Hematopoietic multipotent progenitor cell treated with erythropoietin and hydrocortisone succinate and interleukin-3 and kit ligand, for 4 days (in vitro differentiated cells): Measurements from ENCODE around the gene SOX3.

Experiments
- DNase-seq: peaks from one replicate; pipeline ENCODE4 v3.0.0-alpha.2; 2015

The SOX3 gene

DNA sequence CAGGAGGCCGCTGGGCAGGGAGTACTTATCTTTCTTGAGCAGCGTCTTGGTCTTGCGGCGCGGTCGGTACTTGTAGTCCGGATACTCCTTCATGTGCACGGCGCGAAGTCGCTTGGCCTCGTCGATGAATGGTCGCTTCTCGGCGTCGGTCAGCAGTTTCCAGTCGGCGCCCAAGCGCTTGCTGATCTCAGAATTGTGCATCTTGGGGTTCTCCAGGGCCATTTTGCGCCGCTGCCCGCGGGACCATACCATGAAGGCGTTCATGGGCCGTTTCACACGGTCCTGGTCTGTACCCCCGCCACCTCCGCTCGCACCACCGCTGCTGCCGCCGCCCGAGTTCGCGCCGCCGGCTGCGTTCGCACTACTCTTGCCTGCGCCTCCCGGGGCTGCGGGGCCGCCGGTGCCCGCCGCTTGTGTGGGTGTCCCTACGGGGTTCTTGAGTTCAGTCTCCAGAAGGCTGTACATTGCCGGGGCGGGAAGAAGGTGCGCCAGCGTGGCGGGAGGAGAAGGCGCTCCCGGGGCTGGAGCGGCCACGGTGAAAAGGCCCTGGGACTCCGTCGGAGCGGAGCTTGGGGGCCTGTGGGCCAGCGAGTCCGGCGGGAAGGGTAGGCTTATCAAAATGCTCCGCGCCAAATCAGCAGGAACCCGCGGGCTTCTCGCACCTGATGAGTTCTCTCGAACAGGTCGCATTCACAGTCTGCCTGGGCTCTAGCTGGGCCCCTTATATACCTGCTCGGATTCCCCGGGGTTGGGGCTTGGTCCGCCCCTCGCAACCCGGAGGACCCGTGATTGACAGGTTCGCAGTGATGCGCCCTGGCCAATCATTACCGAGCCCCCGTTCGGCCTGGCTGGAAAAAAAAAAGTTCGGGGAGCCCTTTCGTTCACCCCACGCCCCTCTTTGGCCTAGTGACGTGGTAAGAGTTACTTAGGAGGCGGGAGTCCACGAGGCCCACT, at the start of gene SOX3:
Gene SOX3 (minus strand): TSS at position 699 of the 954 bp plus-strand sequence. CDS start 9 bp downstream, at position 690.
- DNase-seq: peak; percentile 58

DNA sequence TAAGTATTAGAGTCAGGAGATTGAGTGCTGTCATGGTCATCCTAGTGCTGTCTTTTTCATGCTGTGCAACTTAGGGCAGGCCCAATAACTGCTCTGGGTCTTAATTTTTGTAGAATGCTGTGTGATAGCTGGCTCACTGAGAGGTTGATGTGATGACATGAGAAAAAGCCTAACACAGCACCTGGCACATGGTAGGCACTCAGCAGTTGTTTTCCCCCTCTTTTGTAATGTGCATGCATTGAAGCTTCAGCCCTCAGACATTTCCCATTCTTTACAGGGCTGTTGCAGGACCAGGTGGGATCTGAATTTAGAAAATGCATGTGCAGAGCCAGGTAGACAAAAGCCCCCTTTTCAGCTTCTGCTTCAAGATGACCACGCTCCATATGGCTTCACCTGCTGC, 44.1 kb upstream of the SOX3 start:
- no peak for DNase-seq

DNA sequence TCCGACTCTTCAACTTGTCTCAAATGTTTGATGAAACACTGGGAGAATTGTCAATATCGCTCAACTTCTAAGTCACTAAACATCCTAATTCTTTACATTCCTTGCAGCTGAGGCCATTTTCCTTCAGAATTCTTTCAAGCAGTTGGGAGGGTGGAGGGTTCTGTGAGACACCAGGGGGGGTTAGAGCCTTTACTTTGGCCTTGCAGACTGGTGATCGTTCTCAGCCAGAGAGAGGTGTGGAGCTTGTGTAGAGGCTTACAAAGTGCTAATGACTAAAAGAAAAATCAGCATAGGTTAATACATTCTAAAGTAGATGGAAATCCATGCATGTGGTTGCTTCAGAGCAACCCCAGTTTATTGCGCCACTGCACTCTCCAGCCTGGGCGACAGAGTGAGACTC, 21.3 kb upstream of the SOX3 start:
- no peak for DNase-seq

DNA sequence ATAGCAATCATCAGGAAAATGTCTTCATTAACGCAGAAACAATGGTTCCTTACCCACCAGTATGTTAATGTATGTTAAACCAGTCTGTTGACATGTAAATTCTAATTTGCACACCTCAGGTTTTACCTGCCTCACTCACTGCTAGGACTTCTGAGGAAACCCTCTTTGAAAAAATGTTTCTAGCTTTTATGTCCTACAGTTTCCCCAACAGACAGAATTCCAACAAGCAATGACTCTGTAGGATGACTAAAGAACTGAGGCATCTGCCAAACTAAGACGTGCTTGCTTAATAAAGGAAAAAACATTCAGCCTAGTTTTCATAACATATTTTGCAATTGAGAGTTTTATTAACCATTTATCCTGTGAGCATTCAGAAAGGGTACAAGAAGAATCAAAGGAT, 20.6 kb upstream of the SOX3 start:
- DNase-seq: no peak

DNA sequence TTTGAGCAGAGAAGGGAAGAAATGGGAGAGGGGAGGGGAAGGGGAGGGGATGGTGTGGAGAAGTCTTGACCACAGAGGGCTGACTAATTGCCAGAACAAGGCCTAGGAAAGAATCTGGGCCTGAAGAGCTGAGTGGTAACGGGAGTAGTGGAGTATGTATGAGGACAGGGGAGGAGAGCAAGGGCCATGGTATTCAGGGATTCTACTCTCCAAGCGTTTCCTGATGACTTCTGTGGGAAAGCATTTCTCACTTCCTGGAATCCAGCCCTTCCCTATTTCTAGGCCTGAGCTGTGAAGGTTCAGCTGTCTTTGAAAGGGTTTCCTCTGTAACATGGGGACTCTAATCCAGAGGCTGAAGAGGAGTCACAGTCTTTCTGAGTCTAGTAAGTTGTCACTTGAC, 19.7 kb upstream of the SOX3 start:
- DNase-seq: no peak

DNA sequence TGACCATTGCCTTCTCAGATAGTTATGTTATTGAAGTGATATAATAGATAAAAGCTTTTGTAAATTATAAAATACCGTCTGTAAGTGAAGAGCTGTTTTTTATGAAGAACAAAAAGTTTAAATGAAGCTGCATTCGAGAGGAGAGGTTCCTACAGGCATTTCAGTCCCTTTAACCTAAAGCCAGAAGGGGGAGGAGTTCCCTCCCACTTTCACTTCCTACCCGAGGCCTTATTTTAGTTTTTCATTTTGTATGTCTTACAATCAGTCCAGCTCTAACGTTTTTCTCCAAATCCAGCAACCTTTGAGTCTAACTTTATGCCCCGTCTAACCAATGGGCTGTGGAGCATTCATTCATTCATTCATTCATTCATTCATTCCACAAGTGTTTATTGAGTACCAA, 16.5 kb upstream of the SOX3 start:
- no peak for DNase-seq

DNA sequence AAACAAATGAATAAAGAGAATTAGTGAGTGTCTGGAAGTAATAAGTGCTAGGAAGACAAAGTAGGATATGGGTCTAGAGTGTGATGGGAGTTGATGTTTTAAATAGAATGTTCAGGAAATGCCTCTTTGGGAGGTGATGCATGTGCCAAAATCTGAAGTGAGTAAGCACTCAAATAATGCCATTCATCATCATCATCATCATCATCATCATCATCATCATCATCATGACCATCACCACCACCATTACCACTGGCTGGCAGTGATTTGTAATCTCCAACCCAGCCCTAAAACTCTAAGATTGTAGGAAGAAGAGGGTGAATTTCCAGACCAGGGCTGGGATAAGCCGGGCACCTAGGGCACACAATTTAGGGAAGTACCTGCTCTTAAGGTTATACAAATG, 9.7 kb upstream of the SOX3 start:
- no peak for DNase-seq

DNA sequence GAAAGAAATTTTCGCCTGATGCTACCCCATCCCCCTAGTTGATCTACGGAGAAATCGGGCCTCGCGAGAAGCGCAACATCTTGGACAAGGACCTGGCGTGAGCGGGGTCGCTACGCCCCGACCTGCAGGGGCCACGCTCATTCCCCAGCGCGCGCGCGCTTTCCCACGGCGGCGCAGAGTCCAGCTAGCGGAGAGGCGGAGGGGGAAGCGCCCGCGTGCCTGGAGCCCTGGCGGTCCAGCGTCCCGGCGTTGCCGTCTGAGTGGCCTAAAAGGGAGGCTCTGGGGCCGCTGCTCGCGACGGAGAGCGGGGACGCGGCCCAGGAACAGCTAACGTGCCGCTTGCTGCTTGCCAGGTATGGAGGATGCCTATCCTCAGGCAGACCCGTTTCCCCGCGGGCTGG, 6.0 kb upstream of the SOX3 start:
- no peak for DNase-seq

DNA sequence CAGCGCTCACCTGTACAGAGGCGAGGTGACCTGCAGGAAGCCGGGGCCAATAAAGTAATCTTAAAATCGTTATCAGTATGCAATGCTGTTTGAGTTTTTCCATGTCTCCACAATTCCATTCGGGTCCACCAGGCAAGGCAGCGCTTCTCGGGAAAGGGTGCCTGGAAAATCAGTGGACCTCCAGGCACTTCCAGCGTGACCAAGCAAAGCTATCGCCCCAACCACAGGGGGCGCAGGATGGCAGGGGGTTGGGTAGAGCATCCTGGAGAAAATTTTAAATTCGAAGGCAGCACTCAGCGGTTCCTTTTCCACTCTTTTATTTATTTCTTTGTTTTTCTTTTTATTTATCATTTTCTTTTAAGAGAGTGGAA, 5.4 kb upstream of the SOX3 start:
- DNase-seq: no peak

DNA sequence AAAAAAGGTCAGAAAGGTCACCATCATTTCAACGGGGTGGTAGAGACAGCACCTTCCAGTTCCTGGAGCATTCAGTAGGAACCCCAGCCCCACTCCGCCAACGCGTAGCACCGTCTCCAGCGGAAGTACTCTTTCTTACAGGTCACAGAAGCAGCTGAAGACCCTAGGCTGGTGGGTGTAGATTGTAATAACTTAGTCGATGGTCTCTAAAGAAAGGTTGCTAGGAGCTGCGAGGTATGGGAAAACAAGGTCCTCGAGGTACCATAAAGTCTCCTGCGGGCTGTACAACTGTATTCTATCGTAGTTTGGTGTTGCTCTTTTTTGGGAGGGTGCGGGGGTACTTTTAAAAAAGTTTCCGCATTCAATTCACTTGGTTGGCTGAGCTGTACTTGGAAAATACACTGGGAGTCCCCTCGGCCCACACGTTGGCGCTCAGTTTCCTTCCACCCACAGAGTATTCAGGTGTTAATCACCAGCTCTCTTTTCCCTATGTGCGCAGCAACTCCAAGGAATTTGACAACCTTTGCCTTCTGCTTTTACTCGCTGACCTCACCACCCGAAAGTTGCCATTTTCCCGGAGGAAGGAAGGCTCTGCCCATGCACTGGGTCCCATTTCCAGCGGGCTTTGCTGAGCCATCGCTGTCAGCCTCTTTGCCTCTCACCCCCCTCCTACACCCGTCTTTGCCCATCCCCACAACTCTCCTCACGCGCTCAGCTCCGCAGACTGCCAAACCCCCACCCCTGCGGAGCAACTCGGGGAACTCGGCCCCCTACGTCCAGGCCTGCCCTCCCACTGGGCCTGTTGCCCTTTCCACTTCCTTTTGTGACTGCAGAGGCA, 4.8 kb upstream of the SOX3 start:
- no peak for DNase-seq

DNA sequence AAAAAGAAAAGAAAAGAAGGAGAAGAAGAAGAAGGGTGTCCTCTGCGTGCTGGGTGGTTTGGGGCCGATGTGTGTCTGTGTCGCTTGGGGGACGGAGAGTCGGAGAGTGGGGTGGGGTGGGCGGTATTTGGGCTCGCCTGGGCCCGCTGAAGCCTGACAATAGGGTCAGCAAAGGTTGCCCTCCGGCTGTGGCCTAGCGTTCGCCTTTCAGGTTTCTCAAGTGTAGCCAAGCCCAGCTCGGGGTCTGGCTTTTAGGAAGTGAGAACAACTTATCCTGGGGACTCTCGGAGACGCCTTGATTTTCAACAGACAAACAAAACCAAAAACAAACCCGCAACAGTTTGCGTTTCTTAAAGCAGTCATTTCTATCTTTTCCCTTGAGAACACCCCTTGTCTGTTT, 4.1 kb upstream of the SOX3 start:
- no peak for DNase-seq

DNA sequence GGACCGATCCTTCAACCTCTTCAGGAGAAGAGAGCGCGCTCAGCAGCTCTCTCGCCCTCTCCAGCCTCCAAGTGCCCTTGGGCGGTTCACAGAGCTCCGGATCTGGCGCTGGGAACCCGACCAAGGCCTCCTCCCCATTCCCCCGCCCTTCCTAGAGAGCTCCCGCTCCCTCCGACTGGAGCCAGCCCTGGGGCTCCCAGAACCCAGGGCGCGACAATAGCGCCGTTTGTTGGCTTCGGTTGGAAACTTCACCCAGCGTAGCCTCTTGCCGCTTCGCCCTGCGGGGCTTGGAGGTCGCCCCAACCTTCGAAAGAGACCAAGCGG, 3.1 kb upstream of the SOX3 start:
- DNase-seq: no peak

DNA sequence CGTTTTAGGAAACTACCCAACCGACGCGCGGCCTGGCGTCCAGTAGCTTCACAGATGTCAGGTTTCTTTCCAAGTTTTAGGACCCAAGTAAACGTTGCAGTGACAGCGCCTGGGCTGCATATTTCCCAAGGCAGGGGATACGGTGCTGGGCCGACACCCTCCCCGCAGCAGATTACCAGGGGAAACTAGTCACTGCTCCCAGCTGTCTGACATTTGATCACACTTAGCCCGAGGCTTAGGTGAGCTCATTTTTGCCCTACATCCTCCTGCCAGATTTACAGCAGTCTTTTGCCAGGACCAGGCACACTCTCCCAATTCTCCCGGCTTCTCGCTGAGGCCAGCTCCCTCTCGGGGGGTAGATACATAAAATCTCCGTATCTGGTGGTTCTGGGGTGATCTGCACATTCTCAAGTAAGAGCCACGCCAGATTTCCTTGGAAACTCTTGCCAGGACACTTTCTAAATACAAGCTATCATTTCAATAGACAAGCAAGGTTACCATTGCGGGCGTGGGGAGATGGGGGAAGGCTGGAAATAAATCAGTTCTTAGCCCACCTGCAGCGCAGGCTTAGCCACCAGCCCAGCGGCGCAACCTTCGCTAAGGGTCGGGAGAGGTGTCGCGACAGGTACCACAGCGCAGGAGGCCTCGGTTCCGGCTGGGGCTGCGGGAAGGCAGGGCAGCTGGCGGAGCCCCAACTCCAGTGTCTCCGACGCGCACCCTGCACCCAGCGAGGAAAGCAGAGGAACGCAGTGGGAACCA, 2.5 kb upstream of the SOX3 start:
- DNase-seq: no peak

DNA sequence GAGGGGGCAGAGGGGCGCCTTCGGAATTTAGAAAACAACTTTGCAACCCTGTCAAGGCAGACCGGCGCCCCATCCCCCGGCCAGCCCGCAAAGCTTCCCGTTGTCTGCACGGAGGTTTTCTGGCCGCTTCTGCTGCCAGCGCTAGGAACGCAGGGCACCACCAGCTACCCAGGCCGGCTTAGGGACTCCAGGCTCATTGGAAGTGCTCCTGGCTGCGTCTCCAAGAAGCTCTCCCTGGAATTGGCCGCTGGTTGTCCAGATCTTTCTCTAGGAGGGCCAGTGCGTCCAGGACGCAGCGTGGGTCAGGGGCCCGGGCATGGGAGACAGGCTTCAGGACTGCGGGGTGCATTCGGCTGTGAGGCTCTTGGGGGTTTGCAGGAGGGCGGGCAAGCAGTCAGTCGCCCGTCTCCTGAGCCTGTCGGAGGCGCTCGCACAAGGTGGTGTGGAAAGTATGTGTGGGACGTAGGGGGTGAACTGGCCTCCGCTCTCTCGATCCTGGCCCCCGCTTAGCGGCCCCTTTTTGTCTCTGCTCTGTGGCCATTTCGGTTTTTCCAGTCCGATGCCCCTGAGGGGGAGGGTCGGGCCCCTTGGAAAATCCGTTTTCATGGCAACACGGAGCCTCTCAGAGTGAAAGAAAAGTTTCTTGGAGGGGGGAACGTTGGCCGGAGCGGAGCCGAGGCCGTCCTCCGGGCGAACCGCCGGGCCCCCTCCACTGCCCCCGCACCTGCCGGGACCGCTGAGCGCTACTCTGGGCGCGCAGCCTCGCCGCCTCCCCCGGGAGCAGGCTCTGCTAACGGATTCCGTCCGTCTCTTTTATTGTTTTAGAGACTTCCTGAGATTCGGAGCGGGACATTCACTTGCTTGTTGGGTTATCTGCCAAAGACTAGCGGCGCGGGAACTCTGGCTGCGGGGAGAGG, 810 bp upstream of the SOX3 start:
- DNase-seq: no peak

DNA sequence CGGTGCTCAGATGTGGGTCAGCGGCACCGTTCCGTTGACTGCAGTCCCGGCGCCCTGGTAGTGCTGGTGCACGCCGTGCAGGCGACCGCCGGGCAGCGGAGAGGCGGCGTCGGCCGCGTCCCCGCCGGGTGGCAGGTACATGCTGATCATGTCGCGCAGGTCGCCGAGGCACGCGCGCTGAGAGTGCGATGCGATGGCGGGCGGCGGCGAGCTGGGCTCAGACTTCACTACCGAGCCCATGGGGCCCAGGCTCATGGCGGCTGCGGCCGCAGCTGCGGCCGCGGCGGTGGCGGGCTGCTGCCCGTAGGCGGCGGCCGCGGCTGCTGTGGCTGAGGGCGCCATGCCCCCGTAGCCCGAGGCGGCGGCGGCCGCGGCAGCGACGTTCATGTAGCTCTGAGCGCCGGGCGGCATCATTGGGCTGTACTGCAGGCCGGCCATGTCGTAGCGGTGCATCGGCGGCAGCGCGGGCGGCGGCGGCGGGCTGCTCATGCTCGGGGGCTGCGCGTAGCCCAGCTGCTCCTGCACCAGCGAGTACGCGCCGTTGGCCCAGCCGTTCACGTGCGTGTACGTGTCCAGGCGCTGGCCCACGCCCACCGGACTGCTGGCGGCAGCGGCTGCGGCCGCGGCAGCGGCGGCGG, 1.0 kb downstream of the SOX3 start:
- peak; percentile 50 for DNase-seq

DNA sequence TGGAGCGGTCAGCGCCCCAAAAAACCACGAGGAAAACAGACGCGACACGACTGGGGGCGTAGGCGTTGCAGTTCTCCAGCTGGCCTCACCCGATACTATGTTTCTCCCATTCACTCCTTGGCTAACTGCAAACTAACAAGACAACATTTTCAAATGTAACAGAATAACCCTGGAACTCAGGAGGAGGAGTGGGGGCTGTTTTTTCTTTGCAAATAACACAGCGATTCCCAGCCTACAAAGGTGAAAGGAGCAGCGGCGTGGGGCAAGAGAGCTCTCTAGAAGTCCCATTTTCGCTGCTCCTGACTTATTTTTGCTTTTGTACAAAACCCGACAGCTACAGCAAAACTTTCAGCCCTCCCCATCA, 1.6 kb downstream of the SOX3 start:
- no peak for DNase-seq

DNA sequence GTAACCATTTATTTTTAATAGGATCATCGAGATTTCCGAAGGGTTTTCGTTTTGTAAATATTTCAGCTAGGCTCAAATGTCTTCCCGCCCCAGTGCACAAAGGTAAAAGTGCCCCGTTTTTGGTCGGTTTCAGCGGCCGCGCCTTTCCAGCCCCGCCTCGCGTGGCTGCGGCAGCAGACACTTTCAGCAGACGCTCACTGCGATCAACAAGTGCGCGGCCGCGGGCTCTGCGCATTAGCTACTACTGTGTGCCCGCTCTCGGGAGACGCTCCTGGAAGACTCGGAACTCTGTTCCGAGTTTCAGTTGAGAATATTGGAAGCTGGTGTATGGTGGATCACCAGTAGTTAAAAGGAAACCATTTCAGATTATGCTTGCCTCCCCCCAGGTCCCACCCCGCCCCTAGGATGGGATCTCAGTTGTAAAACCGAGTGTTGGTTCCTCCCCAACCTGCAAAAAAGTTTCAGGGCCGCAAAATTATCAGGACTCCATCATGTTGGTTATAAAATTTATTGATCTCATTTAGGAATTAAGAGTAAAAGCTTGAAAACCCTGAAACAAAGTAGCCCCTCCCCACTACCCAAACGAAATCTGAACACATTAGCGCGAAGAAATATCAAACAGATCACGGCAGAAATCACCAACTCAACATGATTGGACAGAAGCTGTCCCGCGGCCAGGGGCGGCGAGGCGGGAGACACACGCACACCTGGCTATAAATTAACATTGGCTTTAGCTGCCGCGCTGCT, 2.2 kb downstream of the SOX3 start:
- no peak for DNase-seq

DNA sequence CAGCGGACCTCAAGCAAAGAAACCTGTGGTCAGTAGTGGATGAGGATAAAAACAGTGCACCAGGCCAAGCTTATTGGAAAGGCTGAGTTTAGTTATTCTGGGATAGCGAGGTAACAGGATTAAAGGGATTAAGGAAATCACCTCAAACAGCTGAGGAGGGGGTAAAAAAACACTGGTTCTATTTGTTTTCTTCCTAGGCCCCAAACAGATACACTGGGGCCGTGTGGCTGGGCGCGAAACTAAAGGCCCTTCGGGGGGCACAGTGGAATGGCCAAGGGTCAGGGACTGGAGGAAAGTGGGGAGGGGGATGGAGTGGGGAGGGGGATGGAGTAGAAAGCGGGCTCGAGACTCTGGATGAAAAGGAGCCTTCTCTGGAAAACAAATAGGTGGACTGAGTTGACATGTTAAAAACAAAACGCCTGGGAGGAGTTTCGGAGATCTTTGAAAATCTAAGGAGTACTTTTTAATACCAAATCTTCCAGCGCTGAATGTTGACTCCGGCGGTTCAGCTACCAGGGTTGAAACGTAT, 2.9 kb downstream of the SOX3 start:
- DNase-seq: no peak

DNA sequence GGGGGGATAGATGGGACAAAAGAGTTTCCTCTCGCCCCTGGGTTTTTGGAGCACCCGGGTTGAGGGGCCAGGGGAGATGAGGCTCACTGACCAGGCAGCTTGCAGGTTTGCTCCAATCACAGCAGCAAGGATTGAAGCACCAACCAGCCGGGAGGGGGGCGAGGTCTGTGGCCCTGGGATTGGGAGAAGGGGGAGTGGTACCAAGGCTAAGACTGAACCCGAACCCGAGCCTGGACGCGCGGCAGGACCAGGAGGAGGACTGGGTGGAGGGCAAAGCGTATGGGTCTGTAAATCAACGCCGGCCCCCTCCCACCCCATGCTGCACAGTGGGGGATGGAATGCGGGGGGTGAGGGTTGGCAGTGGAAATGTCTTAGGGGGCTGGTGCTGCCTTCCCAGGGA, 3.5 kb downstream of the SOX3 start:
- DNase-seq: no peak

DNA sequence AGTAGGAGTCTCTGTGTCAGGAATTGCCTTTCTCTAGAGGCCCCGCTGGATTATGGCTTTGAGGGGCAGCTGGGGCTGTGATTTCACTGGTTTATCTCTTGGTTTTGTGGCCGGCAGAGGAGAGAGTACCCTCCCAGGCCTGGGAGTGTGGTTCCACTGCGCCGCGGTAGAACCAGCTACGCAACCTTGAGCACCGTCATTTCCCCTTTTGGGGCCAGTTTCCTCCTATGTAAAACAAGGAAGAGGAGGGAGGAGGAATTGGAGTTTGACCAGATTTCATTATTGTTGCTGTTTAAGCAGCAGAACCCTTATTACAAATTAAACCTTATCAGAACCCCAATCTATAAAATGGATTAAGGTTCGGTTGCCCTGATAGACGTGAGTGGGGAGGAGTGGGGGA, 4.4 kb downstream of the SOX3 start:
- DNase-seq: no peak

DNA sequence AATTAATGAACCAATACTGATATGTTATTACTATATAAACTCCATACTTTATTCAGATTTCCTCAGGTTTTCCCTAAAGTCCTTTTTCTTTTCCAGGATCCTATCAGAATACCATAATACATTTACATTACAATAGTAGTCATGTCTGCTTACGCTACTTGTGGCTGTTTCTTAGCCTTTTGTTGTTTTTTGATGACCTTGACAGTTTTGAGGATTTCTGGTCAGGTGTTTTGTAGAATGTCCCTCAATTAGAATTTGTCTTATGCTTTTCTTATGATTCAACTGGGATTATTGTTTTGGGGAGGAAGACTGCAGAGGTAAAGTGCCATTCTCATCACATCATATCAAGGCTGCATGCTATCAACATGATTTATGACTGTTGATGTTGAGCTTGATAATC, 9.1 kb downstream of the SOX3 start:
- DNase-seq: no peak
